Esophagus muscularis mucosa (tissue), 4 donors: Measurements from ENCODE around the gene HPRT1. TPM values are rescaled to one million over a fixed set of nuclear protein-coding genes. Genes with fewer than 3 reads are reported as not detected.

Experiments used
- DNase-seq: peaks from one replicate; pipeline ENCODE4 v3.0.0-alpha.2; 2017; ENCODE audit errors: extremely low spot score
- H3K27ac ChIP-seq, 4 donors: fragments of 200-600 bp; sonication (generic); replicated peaks in 1 of 4; 1 replicate in 3 of 4; 2 replicates in 1 of 4; pipeline ENCODE4 v1.5.1; 2016 to 2019; ENCODE audit warnings: mild to moderate bottlenecking in 1 of 4
- H3K27me3 ChIP-seq, 4 donors: fragments of 200-600 bp; sonication (generic); one replicate each; pipeline versions ENCODE4 v1.5.1 to v1.6.0; 2016 to 2019
- H3K36me3 ChIP-seq, 4 donors: fragments of 200-600 bp; sonication (generic); one replicate each; pipeline ENCODE4 v1.5.1; 2016 to 2019
- H3K4me1 ChIP-seq, 4 donors: fragments of 200-600 bp; sonication (generic); one replicate each; pipeline ENCODE4 v1.5.1; 2016 to 2019
- H3K4me3 ChIP-seq, 4 donors: fragments of 200-600 bp; sonication (generic); 1 replicate in 2 of 4; 2 replicates in 2 of 4; pipeline ENCODE4 v1.5.1; 2016 to 2019; ENCODE audit warnings: mild to moderate bottlenecking in 4 of 4, moderate library complexity in 1 of 4
- H3K9me3 ChIP-seq, 4 donors: fragments of 200-600 bp; sonication (generic); 1 replicate in 3 of 4; 2 replicates in 1 of 4; pipeline ENCODE4 v1.5.1; 2016 to 2019
- EP300 ChIP-seq: sonication (generic); formaldehyde crosslinking; IDR thresholded peaks from one replicate; pipeline ENCODE4 v1.6.1; 2017; ENCODE audit warnings: antibody characterized with exemption
- POLR2A ChIP-seq: fragments of 450-650 bp; IDR thresholded peaks from one replicate; pipeline ENCODE4 v1.6.1; 2017; ENCODE audit warnings: antibody characterized with exemption, moderate library complexity, mild to moderate bottlenecking, low read depth
- POLR2AphosphoS5 ChIP-seq, 2 donors: sonication (generic); formaldehyde crosslinking; IDR thresholded peaks; one replicate each; pipeline ENCODE4 v1.6.1; 2017; ENCODE audit warnings: antibody characterized with exemption in 2 of 2
- WGBS: methylation state at CpG from one replicate; pipeline ENCODE4 v1.1.5; 2018; 5-methylcytosine and 5-hydroxymethylcytosine counted together
- intact Hi-C: fragments of 100-400 bp; cut with DNase I; formaldehyde crosslinking; loops from one replicate; pipeline ENCODE4 v1.15.1; 2023
- total RNA-seq, 4 donors: library from RNA; depleted of rRNA; stranded (reverse); fragments of >200 nt; gene quantifications; one replicate each; pipeline versions ENCODE4 v1.1.0 to v1.2.1, GENCODE V29; 2016
- TF ChIP-seq, protein P1 (sequence below), 3 experiments: fragments of 200-600 bp in 2 of 3; fragments of 450-650 bp in 1 of 3; sonication (generic) in 2 of 3; IDR thresholded peaks; one replicate each; pipeline ENCODE4 v1.5.1; 2017 to 2019; ENCODE audit warnings: antibody characterized with exemption in 3 of 3, mild to moderate bottlenecking in 2 of 3, moderate library complexity in 1 of 3

The HPRT1 gene
- total RNA-seq, 4 donors from 2014 or later, result 5.8 to 10.8 (median 9.2) TPM

DNA sequence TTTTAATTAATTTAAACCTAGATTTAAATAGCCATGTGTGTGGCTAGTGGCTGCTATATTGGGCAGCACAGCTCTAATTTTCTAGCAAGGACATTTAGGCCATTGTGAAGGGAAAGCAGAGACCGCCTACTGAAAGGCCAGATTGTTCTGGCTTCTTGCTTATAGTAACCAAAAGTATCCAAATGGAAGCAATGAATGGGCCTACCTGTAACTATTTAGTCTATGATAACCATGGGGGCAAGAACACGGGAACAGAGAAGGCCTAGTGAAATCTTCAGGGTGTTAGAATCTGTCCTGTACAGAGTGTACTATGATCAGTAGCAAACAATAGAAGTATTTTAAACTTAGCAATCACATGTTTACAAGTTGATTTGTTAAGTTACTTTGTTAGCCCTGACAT, 16.5 kb upstream of the HPRT1 start:
- TF ChIP-seq POLR2AphosphoS5 (IDR thresholded peaks at IDR 0.05) (no peak), POLR2A (no peak), EP300 (no peak)
- TF ChIP-seq, protein P1, sequence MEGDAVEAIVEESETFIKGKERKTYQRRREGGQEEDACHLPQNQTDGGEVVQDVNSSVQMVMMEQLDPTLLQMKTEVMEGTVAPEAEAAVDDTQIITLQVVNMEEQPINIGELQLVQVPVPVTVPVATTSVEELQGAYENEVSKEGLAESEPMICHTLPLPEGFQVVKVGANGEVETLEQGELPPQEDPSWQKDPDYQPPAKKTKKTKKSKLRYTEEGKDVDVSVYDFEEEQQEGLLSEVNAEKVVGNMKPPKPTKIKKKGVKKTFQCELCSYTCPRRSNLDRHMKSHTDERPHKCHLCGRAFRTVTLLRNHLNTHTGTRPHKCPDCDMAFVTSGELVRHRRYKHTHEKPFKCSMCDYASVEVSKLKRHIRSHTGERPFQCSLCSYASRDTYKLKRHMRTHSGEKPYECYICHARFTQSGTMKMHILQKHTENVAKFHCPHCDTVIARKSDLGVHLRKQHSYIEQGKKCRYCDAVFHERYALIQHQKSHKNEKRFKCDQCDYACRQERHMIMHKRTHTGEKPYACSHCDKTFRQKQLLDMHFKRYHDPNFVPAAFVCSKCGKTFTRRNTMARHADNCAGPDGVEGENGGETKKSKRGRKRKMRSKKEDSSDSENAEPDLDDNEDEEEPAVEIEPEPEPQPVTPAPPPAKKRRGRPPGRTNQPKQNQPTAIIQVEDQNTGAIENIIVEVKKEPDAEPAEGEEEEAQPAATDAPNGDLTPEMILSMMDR (IDR thresholded peaks at IDR 0.05), result no peak
- no peak overlapping the region for H3K27ac ChIP-seq
- no peaks in the 10 kb centered on the region for H3K36me3 ChIP-seq
- no peaks in the 10 kb centered on the region for H3K27me3 ChIP-seq
- no peak for DNase-seq
- WGBS, result 82% methylated on average over 2 of the region's 2 CpGs
- no peak overlapping the region for H3K4me3 ChIP-seq
- intact Hi-C loops, result no loop called here
- no peaks in the 10 kb centered on the region for H3K9me3 ChIP-seq
- H3K4me1 ChIP-seq, result no peaks in the 10 kb centered on the region

DNA sequence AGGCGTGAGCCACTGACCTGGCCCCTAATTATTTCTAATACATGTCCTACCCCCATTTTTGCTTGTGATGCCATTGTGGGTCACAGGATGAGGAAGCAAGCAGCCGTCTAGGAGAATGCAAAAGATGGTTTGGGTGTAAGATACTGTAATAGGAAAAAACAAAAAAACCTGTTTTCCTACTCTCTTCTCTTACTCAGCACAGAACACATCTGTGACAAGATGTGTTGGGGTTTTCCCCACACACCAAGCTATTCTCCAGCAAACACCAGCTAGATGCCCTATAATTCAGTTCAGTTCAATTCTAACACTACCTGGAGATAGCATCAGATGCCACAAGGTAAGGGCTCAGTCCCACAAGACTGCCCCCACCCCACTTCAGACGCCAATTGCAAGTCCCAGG, 15.3 kb upstream of the HPRT1 start:
- H3K27ac ChIP-seq, result no peak overlapping the region
- no peak for DNase-seq
- intact Hi-C loops, result no loop called here
- no peaks in the 10 kb centered on the region for H3K9me3 ChIP-seq
- no peaks in the 10 kb centered on the region for H3K4me1 ChIP-seq
- H3K27me3 ChIP-seq, result no peaks in the 10 kb centered on the region
- 76% methylated on average over 3 of the region's 3 CpGs for WGBS
- TF ChIP-seq POLR2AphosphoS5 (IDR thresholded peaks at IDR 0.05) (no peak), EP300 (no peak), POLR2A (no peak)
- TF ChIP-seq, protein P1 (IDR thresholded peaks at IDR 0.05), result no peak
- H3K36me3 ChIP-seq, result no peaks in the 10 kb centered on the region
- H3K4me3 ChIP-seq, result no peak overlapping the region

- H3K9me3 ChIP-seq, result no peaks in the 10 kb centered on the region
- no peaks in the 10 kb centered on the region for H3K36me3 ChIP-seq
- WGBS, result 76% methylated on average over 6 of the region's 6 CpGs
- DNase-seq, result no peak
- H3K27me3 ChIP-seq, result no peaks in the 10 kb centered on the region
- no peak overlapping the region for H3K27ac ChIP-seq
- H3K4me3 ChIP-seq, result no peak overlapping the region
- no peaks in the 10 kb centered on the region for H3K4me1 ChIP-seq
- intact Hi-C loops, result no loop called here
- no peak for TF ChIP-seq POLR2AphosphoS5 (IDR thresholded peaks at IDR 0.05)
- TF ChIP-seq, protein P1 (IDR thresholded peaks at IDR 0.05), result no peak
- TF ChIP-seq EP300, result no peak
- TF ChIP-seq POLR2A, result no peak
These were observed 7.4 kb upstream of the HPRT1 start for GRCh38 chrX:134452596-134452995.

DNA sequence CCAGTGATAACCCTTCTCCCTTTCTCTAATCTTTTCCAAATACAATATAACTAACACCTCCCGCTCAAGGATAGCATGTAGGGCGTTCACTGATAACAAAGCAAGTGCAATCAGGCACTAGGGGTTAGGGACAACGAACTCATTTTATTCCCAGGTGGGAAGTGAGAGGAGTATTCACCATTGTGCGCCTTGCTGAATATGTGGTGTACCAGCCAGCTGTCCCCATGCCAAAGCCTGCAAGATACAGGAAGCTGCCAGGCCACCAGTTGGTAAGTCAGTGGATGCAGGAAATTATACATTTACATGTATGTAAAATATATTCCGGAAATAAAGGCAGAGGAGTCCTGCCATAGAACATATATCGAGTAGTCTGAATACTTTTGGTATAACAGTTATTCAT, 6.3 kb upstream of the HPRT1 start:
- no peak for DNase-seq
- intact Hi-C loops, result no loop called here
- no peaks in the 10 kb centered on the region for H3K4me1 ChIP-seq
- H3K4me3 ChIP-seq, result no peak overlapping the region
- no peak overlapping the region for H3K27ac ChIP-seq
- TF ChIP-seq, protein P1 (IDR thresholded peaks at IDR 0.05), result no peak
- TF ChIP-seq EP300 (no peak), POLR2AphosphoS5 (IDR thresholded peaks at IDR 0.05) (no peak), POLR2A (no peak)
- H3K27me3 ChIP-seq, result no peaks in the 10 kb centered on the region
- H3K36me3 ChIP-seq, result no peaks in the 10 kb centered on the region
- no peaks in the 10 kb centered on the region for H3K9me3 ChIP-seq
- WGBS, result 80% methylated on average over 6 of the region's 6 CpGs

DNA sequence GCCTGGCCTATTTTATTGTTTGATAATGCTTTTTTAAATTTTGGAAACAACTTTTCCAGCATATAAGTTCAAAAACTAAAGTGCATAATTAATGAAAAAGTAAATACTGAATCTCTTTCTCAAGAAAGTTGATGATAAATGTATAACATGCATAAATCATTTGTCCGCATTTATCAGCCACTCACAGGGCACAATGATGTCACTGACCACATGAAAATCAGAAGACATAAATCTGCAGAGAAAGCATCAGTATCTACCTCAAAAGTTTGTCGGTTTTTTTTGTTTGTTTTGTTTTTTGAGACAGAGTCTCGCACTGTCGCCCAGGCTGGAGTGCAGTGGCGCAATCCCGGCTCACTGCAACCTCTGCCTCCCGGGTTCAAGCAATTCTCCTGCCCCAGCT, 5.5 kb upstream of the HPRT1 start:
- Histone ChIP-seq H3K27me3 (no peaks in the 10 kb centered on the region), H3K27ac (no peak overlapping the region), H3K9me3 (no peaks in the 10 kb centered on the region), H3K4me1 (peaks cover 0 to 3% (median 0%) of the 10 kb centered on the region in 4 donors), H3K4me3 (no peak overlapping the region), H3K36me3 (no peaks in the 10 kb centered on the region)
- DNase-seq, result no peak
- intact Hi-C loops, result no loop called here
- no peak for TF ChIP-seq POLR2A
- no peak for TF ChIP-seq POLR2AphosphoS5 (IDR thresholded peaks at IDR 0.05)
- TF ChIP-seq, protein P1 (IDR thresholded peaks at IDR 0.05), result no peak
- TF ChIP-seq EP300, result no peak
- 93% methylated on average over 7 of the region's 7 CpGs for WGBS
